ENCODE data around the gene ZNF808.
"Not testable (repeated sequence)": the region's sequence is repeated elsewhere in the genome, so short reads cannot be mapped to it uniquely, and the experiment has no call there.

The ZNF808 gene

GRCh38 chr19:52584736-52585440 lies 57.4 kb downstream of the ZNF808 start:
- no peaks in the 10 kb centered on the region for H3K4me1 ChIP-seq
- H3K9ac ChIP-seq = no peak overlapping the region
- H3K4me3 ChIP-seq = no peak overlapping the region
- no peaks in the 10 kb centered on the region for H3K27me3 ChIP-seq
- H3K4me2 ChIP-seq = no peak overlapping the region
- H4K20me1 ChIP-seq = peaks cover 0 to 19% (median 0%) of the 10 kb centered on the region in 11 experiments; a peak in 3 of 22 replicates
- peaks cover 89 to 97% (median 96%) of the 10 kb centered on the region in 11 experiments for H3K36me3 ChIP-seq
- H3K9me3 ChIP-seq (replicated peaks in 1 of 11) = peaks cover 54 to 73% (median 60%) of the 10 kb centered on the region in 11 experiments
- H3K27ac ChIP-seq = no peak overlapping the region
- no peak for TF ChIP-seq Cebpa-rat (IDR thresholded peaks at IDR 0.05)

- Histone ChIP-seq H3K9ac (no peak overlapping the region), H3K4me3 (no peak overlapping the region), H3K36me3 (peaks cover 89 to 97% (median 96%) of the 10 kb centered on the region in 11 experiments), H3K4me2 (no peak overlapping the region), H4K20me1 (peaks cover 0 to 19% (median 0%) of the 10 kb centered on the region in 11 experiments; a peak in 3 of 22 replicates), H3K27me3 (no peaks in the 10 kb centered on the region), H3K27ac (no peak overlapping the region), H3K9me3 (replicated peaks in 1 of 11) (peaks cover 47 to 73% (median 55%) of the 10 kb centered on the region in 11 experiments), H3K4me1 (no peaks in the 10 kb centered on the region)
- no peak for TF ChIP-seq Cebpa-rat (IDR thresholded peaks at IDR 0.05)
These were observed 58.1 kb downstream of the ZNF808 start for GRCh38 chr19:52585604-52586003.

DNA sequence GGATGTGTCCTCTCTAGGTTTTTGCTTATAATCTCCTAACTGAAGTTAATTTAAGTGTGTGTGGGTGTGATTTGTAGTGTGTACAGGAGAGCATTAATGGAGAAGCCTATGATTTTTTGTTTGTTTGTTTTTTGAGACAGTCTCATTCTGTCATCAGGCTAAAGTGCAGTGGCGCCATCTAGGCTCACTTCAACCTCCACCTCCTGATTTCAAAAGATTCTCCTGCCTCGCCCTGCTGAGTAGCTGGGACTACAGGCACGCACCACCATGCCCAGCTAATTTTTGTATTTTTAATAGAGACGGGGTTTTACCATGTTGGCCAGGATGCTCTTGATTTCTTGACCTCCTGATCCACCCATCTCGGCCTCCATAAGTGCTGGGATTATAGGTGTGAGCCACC lies 63.3 kb downstream of the ZNF808 start:
- no peak for TF ChIP-seq Cebpa-rat (IDR thresholded peaks at IDR 0.05)
- H3K4me1 ChIP-seq = no peaks in the 10 kb centered on the region
- peaks cover 26 to 61% (median 42%) of the 10 kb centered on the region in 11 experiments for H3K9me3 ChIP-seq (replicated peaks in 1 of 11)
- no peak overlapping the region for H3K4me3 ChIP-seq
- no peak overlapping the region for H3K9ac ChIP-seq
- no peak overlapping the region for H3K27ac ChIP-seq
- peaks cover 0 to 17% (median 0%) of the 10 kb centered on the region in 11 experiments; a peak in 3 of 22 replicates for H4K20me1 ChIP-seq
- H3K36me3 ChIP-seq = peaks cover 72 to 85% (median 81%) of the 10 kb centered on the region in 11 experiments
- H3K27me3 ChIP-seq = no peaks in the 10 kb centered on the region
- H3K4me2 ChIP-seq = no peak overlapping the region

- TF ChIP-seq Cebpa-rat (IDR thresholded peaks at IDR 0.05) = no peak
- Histone ChIP-seq H4K20me1 (peaks cover 0 to 4% (median 0%) of the 10 kb centered on the region in 11 experiments; a peak in 1 of 22 replicates), H3K4me1 (no peaks in the 10 kb centered on the region), H3K9me3 (replicated peaks in 1 of 11) (peaks cover 34 to 73% (median 56%) of the 10 kb centered on the region in 11 experiments), H3K4me2 (no peak overlapping the region), H3K27me3 (no peaks in the 10 kb centered on the region), H3K4me3 (no peak overlapping the region), H3K36me3 (peaks cover 74 to 85% (median 83%) of the 10 kb centered on the region in 11 experiments), H3K9ac (no peak overlapping the region), H3K27ac (no peak overlapping the region)
These were observed 64.8 kb downstream of the ZNF808 start for GRCh38 chr19:52592301-52592700.

GRCh38 chr19:52593441-52593840 lies 66.0 kb downstream of the ZNF808 start:
- H3K4me1 ChIP-seq, H3K9ac ChIP-seq, H3K27ac ChIP-seq, H3K27me3 ChIP-seq, H3K4me2 ChIP-seq, H3K4me3 ChIP-seq, H4K20me1 ChIP-seq: not testable (repeated sequence)
- peaks cover 74 to 89% (median 80%) of the 10 kb centered on the region in 11 experiments for H3K36me3 ChIP-seq
- peaks cover 34 to 77% (median 60%) of the 10 kb centered on the region in 11 experiments for H3K9me3 ChIP-seq (replicated peaks in 1 of 11)

- H3K9me3 ChIP-seq (replicated peaks in 1 of 11) = peaks cover 32 to 49% (median 37%) of the 10 kb centered on the region in 11 experiments; a peak in 21 of 22 replicates
- H3K36me3 ChIP-seq = peaks cover 35 to 69% (median 51%) of the 10 kb centered on the region in 11 experiments
- no peak overlapping the region for H3K4me3 ChIP-seq
- H4K20me1 ChIP-seq = peaks cover 0 to 21% (median 7%) of the 10 kb centered on the region in 11 experiments; a peak in 7 of 22 replicates
- peaks cover 17 to 28% (median 22%) of the 10 kb centered on the region in 10 experiments for H3K4me1 ChIP-seq
- H3K4me2 ChIP-seq = no peak overlapping the region
- no peaks in the 10 kb centered on the region for H3K27me3 ChIP-seq
- no peak for TF ChIP-seq Cebpa-rat (IDR thresholded peaks at IDR 0.05)
- no peak overlapping the region for H3K9ac ChIP-seq
- no peak overlapping the region for H3K27ac ChIP-seq
These were observed 71.8 kb downstream of the ZNF808 start for GRCh38 chr19:52599241-52599640.

DNA sequence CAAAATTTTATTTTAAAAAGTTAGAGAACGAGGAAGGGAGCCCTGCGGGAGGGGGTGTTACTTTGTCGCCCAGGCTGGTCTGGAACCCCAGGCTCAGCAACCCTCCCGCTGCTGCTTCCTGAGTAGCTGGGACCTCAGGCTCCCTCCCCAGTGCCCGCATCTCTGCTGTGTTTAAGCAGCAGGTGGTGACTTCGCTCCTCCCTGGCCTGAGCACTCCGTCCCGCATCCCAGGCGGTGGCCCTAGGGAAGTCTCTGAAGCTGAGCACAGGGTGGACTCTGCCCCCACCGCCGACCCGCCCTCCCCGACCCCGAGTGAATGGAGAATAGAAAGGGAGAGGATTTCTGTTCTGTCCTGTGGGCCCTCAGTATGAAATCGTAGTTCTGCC lies 73.2 kb downstream of the ZNF808 start:
- H3K27ac ChIP-seq = peak overlapping the region in 3 of 11 experiments; percentile 73 to 85 (median 77); a peak in 7 of 22 replicates
- no peak for TF ChIP-seq Cebpa-rat (IDR thresholded peaks at IDR 0.05)
- H3K9ac ChIP-seq = peak overlapping the region; percentile 81 to 89 (median 86); a peak in 21 of 22 replicates
- H3K9me3 ChIP-seq (replicated peaks in 1 of 11) = peaks cover 34 to 49% (median 38%) of the 10 kb centered on the region in 11 experiments; a peak in 21 of 22 replicates
- H3K4me3 ChIP-seq = peak overlapping the region; percentile 71 to 95 (median 83)
- H3K4me1 ChIP-seq = peaks cover 17 to 28% (median 22%) of the 10 kb centered on the region in 10 experiments
- H3K27me3 ChIP-seq = no peaks in the 10 kb centered on the region
- peaks cover 0 to 21% (median 8%) of the 10 kb centered on the region in 11 experiments; a peak in 7 of 22 replicates for H4K20me1 ChIP-seq
- H3K4me2 ChIP-seq = peak overlapping the region; percentile 84 to 97 (median 91)
- peaks cover 37 to 69% (median 50%) of the 10 kb centered on the region in 11 experiments for H3K36me3 ChIP-seq

- Histone ChIP-seq H3K9me3 (replicated peaks in 1 of 11) (peaks cover 34 to 49% (median 38%) of the 10 kb centered on the region in 11 experiments; a peak in 21 of 22 replicates), H3K9ac (peak overlapping the region; percentile 81 to 89 (median 86)), H3K4me2 (peak overlapping the region; percentile 88 to 97 (median 96)), H4K20me1 (peaks cover 0 to 26% (median 8%) of the 10 kb centered on the region in 11 experiments; a peak in 7 of 22 replicates), H3K27ac (peak overlapping the region; percentile 58 to 85 (median 73); a peak in 21 of 22 replicates), H3K4me1 (peaks cover 17 to 28% (median 22%) of the 10 kb centered on the region in 10 experiments), H3K36me3 (peaks cover 33 to 69% (median 50%) of the 10 kb centered on the region in 11 experiments), H3K27me3 (no peaks in the 10 kb centered on the region), H3K4me3 (peak overlapping the region; percentile 71 to 95 (median 83))
- no peak for TF ChIP-seq Cebpa-rat (IDR thresholded peaks at IDR 0.05)
These were observed 73.8 kb downstream of the ZNF808 start for GRCh38 chr19:52601025-52601973.

- Histone ChIP-seq H4K20me1 (peaks cover 0 to 30% (median 8%) of the 10 kb centered on the region in 11 experiments; a peak in 7 of 22 replicates), H3K4me1 (peaks cover 17 to 28% (median 22%) of the 10 kb centered on the region in 10 experiments), H3K4me3 (peak overlapping the region; percentile 71 to 95 (median 83)), H3K9ac (peak overlapping the region; percentile 81 to 89 (median 86)), H3K36me3 (peaks cover 31 to 69% (median 50%) of the 10 kb centered on the region in 11 experiments), H3K9me3 (replicated peaks in 1 of 11) (peaks cover 31 to 49% (median 38%) of the 10 kb centered on the region in 11 experiments; a peak in 21 of 22 replicates), H3K27ac (peak overlapping the region; percentile 58 to 85 (median 73); a peak in 21 of 22 replicates), H3K4me2 (peak overlapping the region; percentile 88 to 97 (median 96))
- H3K27me3 ChIP-seq = not testable (repeated sequence)
These were observed 74.5 kb downstream of the ZNF808 start for GRCh38 chr19:52601974-52602366.
